Measurements from ENCODE around the gene SYT9.

The SYT9 gene

GRCh38 chr11:7257724-7258123, 6.0 kb downstream of the SYT9 start:
- no peak overlapping the region for H3K4me3 ChIP-seq (ENCODE audit: low read depth, low read length)
- DNase-seq (ENCODE audit: low read depth) = no peak
- no peak for TF ChIP-seq CTCF (IDR thresholded peaks at IDR 0.05; ENCODE audit: low read depth, low read length)
- TF ChIP-seq MAX (IDR thresholded peaks at IDR 0.05; ENCODE audit: low read depth, low read length) = no peak
- TF ChIP-seq POLR2A (IDR thresholded peaks at IDR 0.05; ENCODE audit: extremely low read depth, insufficient read length) = no peak
- no peak for TF ChIP-seq MYC (IDR thresholded peaks at IDR 0.05; ENCODE audit: low read depth, low read length)

- H3K4me3 ChIP-seq (ENCODE audit: low read depth, low read length) = no peak overlapping the region
- TF ChIP-seq MYC (IDR thresholded peaks at IDR 0.05; ENCODE audit: low read depth, low read length) (no peak), CTCF (IDR thresholded peaks at IDR 0.05; ENCODE audit: low read depth, low read length) (no peak), POLR2A (IDR thresholded peaks at IDR 0.05; ENCODE audit: extremely low read depth, insufficient read length) (no peak), MAX (IDR thresholded peaks at IDR 0.05; ENCODE audit: low read depth, low read length) (no peak)
- DNase-seq (ENCODE audit: low read depth) = no peak
Observed at GRCh38 chr11:7261578-7261977, 9.9 kb downstream of the SYT9 start.

GRCh38 chr11:7262672-7263071, 11.0 kb downstream of the SYT9 start:
- H3K4me3 ChIP-seq (ENCODE audit: low read depth, low read length) = no peak overlapping the region
- DNase-seq (ENCODE audit: low read depth) = no peak
- TF ChIP-seq MAX (IDR thresholded peaks at IDR 0.05; ENCODE audit: low read depth, low read length) = no peak
- no peak for TF ChIP-seq MYC (IDR thresholded peaks at IDR 0.05; ENCODE audit: low read depth, low read length)
- no peak for TF ChIP-seq POLR2A (IDR thresholded peaks at IDR 0.05; ENCODE audit: extremely low read depth, insufficient read length)
- TF ChIP-seq CTCF (IDR thresholded peaks at IDR 0.05; ENCODE audit: low read depth, low read length) = no peak

GRCh38 chr11:7263842-7264241, 12.1 kb downstream of the SYT9 start:
- no peak overlapping the region for H3K4me3 ChIP-seq (ENCODE audit: low read depth, low read length)
- DNase-seq (ENCODE audit: low read depth) = no peak
- no peak for TF ChIP-seq MAX (IDR thresholded peaks at IDR 0.05; ENCODE audit: low read depth, low read length)
- TF ChIP-seq MYC (IDR thresholded peaks at IDR 0.05; ENCODE audit: low read depth, low read length) = no peak
- no peak for TF ChIP-seq POLR2A (IDR thresholded peaks at IDR 0.05; ENCODE audit: extremely low read depth, insufficient read length)
- TF ChIP-seq CTCF (IDR thresholded peaks at IDR 0.05; ENCODE audit: low read depth, low read length) = no peak

- no peak for TF ChIP-seq MYC (IDR thresholded peaks at IDR 0.05; ENCODE audit: low read depth, low read length)
- TF ChIP-seq CTCF (IDR thresholded peaks at IDR 0.05; ENCODE audit: low read depth, low read length) = no peak
- no peak for TF ChIP-seq POLR2A (IDR thresholded peaks at IDR 0.05; ENCODE audit: extremely low read depth, insufficient read length)
- no peak for TF ChIP-seq MAX (IDR thresholded peaks at IDR 0.05; ENCODE audit: low read depth, low read length)
- no peak for DNase-seq (ENCODE audit: low read depth)
Observed at GRCh38 chr11:7268758-7269157, 17.1 kb downstream of the SYT9 start.

More at GRCh38 chr11:7268758-7269157, 17.1 kb downstream of the SYT9 start:
- no peak overlapping the region for H3K4me3 ChIP-seq (ENCODE audit: low read depth, low read length)
